Colonic mucosa (tissue), 4 donors: ENCODE data around the gene SPRYD3. TPM values are rescaled to one million over a fixed set of nuclear protein-coding genes. Genes with fewer than 3 reads are reported as not detected.
A peak's percentile ranks its signal among the peaks of the same experiment; 100 is the strongest.

Experiments
- DNase-seq: peaks from one replicate; pipeline ENCODE4 v3.0.0-alpha.2; 2020
- H3K27ac ChIP-seq: fragments of 200-600 bp; one replicate; pipeline ENCODE4 v1.8.0; 2021
- H3K27me3 ChIP-seq: fragments of 200-600 bp; one replicate; pipeline ENCODE4 v1.8.0; 2021
- H3K36me3 ChIP-seq: fragments of 200-600 bp; one replicate; pipeline ENCODE4 v1.8.0; 2021
- H3K4me1 ChIP-seq: fragments of 200-600 bp; one replicate; pipeline ENCODE4 v1.8.0; 2021; ENCODE audit warnings: mild to moderate bottlenecking
- H3K4me3 ChIP-seq: fragments of 200-600 bp; one replicate; pipeline ENCODE4 v1.8.0; 2021
- H3K9ac ChIP-seq, 2 donors: one replicate each; pipeline ENCODE4 v1.7.0; 2013; ENCODE audit warnings: control low read depth in 2 of 2, low read depth in 2 of 2, low read length in 2 of 2
- H3K9me3 ChIP-seq: fragments of 200-600 bp; one replicate; pipeline ENCODE4 v1.8.0; 2021
- intact Hi-C: fragments of 100-400 bp; cut with DNase I; formaldehyde crosslinking; loops from one replicate; pipeline ENCODE4 v1.14.1; 2022
- total RNA-seq, 2 donors: library from RNA; stranded (reverse); fragmentation: NEBNext Ultra II Directional in 1 of 2; extraction: Animal tissue kit (Norgen Biotek cat#: 25700) in 1 of 2; gene quantifications; one replicate each; pipeline ENCODE4 v1.2.1, GENCODE V29; 2021
- TF ChIP-seq, protein P1 (sequence below): fragments of 200-600 bp; IDR thresholded peaks from one replicate; pipeline ENCODE4 v1.8.0; 2022; ENCODE audit warnings: antibody characterized with exemption, mild to moderate bottlenecking
- donor health status: healthy.
- donor health status: DM: no; HTN: no; CAD: no.
- donor health status: DM: no; HTN: no; CAD: no.

SPRYD3 gene
- total RNA-seq, 2 donors from 2014 or later = 32.5 to 35.0 TPM

DNA sequence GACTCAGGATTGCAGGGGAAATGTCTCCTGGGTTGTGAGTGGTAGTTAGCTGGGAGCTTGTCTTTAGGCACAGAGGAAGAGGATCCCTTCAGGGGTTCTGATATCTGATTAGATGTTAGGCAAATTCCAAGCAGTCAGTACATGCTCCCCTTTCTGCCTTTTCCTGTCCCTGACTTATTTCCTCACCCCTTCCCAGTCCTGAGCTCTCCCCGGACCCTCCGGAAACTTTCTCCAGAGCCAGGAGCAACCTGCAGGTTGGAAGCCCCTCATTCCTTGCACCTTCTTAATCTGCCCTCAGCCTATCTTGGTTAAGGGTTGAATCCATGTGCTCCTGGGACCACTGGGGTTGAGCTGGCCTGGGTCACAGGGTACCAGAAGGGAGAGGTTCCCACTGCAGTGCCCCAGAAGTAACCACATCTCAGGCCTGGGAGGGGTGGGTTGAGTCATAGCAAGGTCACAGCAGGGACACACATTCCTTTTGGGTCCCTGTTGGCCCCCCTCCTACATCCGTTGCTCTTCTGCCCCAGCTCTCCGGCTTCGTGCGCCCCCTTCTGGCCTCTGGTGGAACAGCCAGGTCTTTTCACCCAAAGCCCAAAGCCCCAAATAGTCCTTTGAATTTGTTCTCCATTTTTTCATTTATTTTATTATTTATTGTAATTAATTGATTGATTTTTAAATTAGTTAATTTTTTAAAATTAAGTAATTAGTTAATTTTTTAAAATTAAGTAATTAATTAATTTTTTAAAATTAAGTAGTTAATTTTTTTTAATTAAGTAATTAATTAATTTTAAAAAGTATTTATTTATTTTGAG, 20.1 kb upstream of the SPRYD3 start:
- intact Hi-C loops = loop anchor here (2.0 kb wide), 1 partner anchor 32 kb away; no protein-coding TSS in a partner anchor
- H3K36me3 ChIP-seq = no peaks in the 10 kb centered on the region
- peak overlapping the region; percentile 68 to 84 for H3K9ac ChIP-seq
- peaks cover 18% of the 10 kb centered on the region for H3K4me1 ChIP-seq
- DNase-seq = peak; percentile 90
- no peaks in the 10 kb centered on the region for H3K9me3 ChIP-seq
- H3K27me3 ChIP-seq = no peaks in the 10 kb centered on the region
- TF ChIP-seq, protein P1, sequence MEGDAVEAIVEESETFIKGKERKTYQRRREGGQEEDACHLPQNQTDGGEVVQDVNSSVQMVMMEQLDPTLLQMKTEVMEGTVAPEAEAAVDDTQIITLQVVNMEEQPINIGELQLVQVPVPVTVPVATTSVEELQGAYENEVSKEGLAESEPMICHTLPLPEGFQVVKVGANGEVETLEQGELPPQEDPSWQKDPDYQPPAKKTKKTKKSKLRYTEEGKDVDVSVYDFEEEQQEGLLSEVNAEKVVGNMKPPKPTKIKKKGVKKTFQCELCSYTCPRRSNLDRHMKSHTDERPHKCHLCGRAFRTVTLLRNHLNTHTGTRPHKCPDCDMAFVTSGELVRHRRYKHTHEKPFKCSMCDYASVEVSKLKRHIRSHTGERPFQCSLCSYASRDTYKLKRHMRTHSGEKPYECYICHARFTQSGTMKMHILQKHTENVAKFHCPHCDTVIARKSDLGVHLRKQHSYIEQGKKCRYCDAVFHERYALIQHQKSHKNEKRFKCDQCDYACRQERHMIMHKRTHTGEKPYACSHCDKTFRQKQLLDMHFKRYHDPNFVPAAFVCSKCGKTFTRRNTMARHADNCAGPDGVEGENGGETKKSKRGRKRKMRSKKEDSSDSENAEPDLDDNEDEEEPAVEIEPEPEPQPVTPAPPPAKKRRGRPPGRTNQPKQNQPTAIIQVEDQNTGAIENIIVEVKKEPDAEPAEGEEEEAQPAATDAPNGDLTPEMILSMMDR = peak; percentile 96
- peak overlapping the region; percentile 69 for H3K27ac ChIP-seq
- H3K4me3 ChIP-seq = no peak overlapping the region

DNA sequence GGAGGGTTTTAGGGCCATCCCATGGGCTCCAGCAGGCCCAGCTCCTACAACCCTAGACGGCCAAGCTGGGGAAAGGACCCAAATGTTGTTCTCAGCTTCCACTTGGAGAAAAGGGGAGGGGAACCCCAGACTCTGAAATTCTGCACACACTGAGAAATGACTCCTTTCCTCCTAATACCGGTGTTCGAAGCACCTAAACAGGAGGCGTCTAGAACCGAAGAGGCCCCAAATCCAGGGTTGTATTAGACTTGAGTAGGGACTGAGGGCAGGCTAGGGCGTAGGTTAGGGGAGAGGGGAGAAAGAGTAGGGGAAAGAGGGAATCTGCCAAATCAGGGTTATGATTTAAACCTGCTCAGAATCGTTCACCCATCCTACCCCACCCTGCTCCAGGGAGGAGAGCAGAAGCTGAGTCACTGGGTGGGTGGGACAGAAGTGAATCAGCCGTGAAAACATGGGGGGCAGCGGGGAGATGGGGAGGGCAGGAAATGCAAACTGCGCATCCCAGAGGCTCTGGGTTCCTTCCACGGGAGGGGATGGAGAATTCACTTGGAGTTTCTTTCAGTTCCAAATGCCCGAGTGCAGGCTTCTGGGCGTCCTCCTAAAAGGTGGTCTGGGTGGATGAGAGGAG, 19.3 kb upstream of the SPRYD3 start:
- no peaks in the 10 kb centered on the region for H3K27me3 ChIP-seq
- no peak overlapping the region for H3K4me3 ChIP-seq
- H3K9ac ChIP-seq = peak overlapping the region; percentile 68 to 84
- peak overlapping the region; percentile 69 for H3K27ac ChIP-seq
- intact Hi-C loops = loop anchor here (2.0 kb wide), 1 partner anchor 32 kb away; no protein-coding TSS in a partner anchor
- peak; percentile 34 for DNase-seq
- TF ChIP-seq, protein P1 = no peak
- H3K36me3 ChIP-seq = no peaks in the 10 kb centered on the region
- H3K9me3 ChIP-seq = no peaks in the 10 kb centered on the region
- peaks cover 18% of the 10 kb centered on the region for H3K4me1 ChIP-seq

DNA sequence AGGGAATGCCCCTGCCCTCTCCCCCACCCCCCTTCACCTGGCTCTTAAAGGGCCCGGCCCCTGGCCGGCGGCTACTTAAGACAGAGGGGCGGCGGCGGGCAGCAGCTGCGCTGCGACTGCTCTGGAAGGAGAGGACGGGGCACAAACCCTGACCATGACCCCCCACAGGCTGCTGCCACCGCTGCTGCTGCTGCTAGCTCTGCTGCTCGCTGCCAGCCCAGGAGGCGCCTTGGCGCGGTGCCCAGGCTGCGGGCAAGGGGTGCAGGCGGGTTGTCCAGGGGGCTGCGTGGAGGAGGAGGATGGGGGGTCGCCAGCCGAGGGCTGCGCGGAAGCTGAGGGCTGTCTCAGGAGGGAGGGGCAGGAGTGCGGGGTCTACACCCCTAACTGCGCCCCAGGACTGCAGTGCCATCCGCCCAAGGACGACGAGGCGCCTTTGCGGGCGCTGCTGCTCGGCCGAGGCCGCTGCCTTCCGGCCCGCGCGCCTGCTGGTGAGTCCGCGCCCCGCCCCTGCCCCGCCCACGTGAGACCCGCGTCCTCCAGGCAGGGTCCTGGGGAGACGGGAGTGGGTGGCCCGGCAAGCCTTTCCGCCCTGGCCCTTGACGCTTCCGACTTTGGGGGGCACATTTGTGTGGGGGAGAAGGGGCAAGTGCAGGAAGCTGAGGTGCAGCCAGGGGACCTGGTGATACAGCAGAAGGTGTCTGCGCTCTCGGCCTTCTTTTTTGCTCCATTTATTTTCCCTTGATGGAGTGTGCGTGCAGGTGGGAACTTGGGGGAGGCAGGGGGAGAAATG, 18.6 kb upstream of the SPRYD3 start, which contains the start of gene IGFBP6:
TSS of gene IGFBP6 (plus strand) at position 104 of the 790 bp plus-strand sequence. CDS start at position 155, 51 bp downstream.
- intact Hi-C loops = loop anchor here (2.0 kb wide), 1 partner anchor 31 kb away; no protein-coding TSS in a partner anchor

DNA sequence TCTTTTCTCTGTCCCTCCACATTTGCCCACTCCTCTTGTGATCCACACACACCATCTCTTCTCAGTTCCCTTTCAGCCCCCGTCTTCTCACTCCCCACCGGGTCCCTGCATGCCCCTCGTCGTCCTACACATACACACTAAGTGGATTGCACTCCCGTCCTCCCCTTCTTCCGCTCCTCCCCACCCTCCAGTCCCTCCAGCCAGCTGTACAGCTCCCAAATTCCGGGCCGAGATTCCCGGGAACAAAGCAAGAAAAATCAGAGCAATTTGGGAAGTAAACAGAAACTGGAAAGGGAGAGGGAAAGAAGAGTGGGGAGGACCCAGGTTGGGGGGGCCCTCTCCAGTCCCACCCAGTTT, 18.0 kb upstream of the SPRYD3 start:
- no peak for DNase-seq
- intact Hi-C loops = no loop called here
- Histone ChIP-seq H3K9ac (peak overlapping the region; percentile 61 to 84), H3K4me1 (peaks cover 12% of the 10 kb centered on the region), H3K4me3 (peak overlapping the region; percentile 43), H3K27me3 (no peaks in the 10 kb centered on the region), H3K36me3 (no peaks in the 10 kb centered on the region), H3K27ac (peak overlapping the region; percentile 69), H3K9me3 (no peaks in the 10 kb centered on the region)
- TF ChIP-seq, protein P1 = no peak

More for the DNA sequence above, 18.6 kb upstream of the SPRYD3 start, which contains the start of gene IGFBP6:
- Histone ChIP-seq H3K4me3 (peak within 1 kb of the TSS; percentile 43), H3K9me3 (no peaks in the 10 kb centered on the region), H3K4me1 (peaks cover 17% of the 10 kb centered on the region), H3K27ac (peak within 1 kb of the TSS; percentile 69), H3K9ac (peak within 1 kb of the TSS; percentile 61 to 84), H3K27me3 (no peaks in the 10 kb centered on the region), H3K36me3 (no peaks in the 10 kb centered on the region)
- TF ChIP-seq, protein P1 = no peak
- DNase-seq = peak; percentile 62

DNA sequence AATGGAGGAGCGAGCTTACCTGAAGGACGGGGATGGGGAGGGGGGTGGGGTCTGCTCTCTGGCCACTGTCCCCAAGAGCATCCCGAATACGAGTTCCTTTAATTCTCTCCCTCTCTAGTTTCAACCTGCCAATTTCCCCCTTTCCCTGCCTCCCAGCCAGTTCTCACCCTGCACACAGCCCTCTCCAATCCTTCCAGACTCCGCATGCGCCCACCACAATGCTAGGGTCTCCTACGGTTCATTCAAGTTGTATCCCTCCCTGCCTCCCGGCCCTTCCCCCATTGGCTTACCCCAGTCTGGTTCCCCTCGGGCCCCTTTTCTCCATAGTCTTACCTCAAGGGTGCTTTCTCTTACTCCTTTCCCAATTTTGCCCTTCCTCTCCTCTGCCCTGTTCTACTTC, 17.6 kb upstream of the SPRYD3 start:
- H3K9ac ChIP-seq = peak overlapping the region; percentile 61 to 84
- H3K4me1 ChIP-seq = peaks cover 12% of the 10 kb centered on the region

More for the DNA sequence above, 17.6 kb upstream of the SPRYD3 start:
- peak overlapping the region; percentile 69 for H3K27ac ChIP-seq
- peak; percentile 19 for DNase-seq
- no peaks in the 10 kb centered on the region for H3K27me3 ChIP-seq
- TF ChIP-seq, protein P1 = no peak
- H3K4me3 ChIP-seq = peak overlapping the region; percentile 43
- H3K9me3 ChIP-seq = no peaks in the 10 kb centered on the region
- no peaks in the 10 kb centered on the region for H3K36me3 ChIP-seq
- intact Hi-C loops = no loop called here
